HL-60 (cell line): ENCODE data around the gene SNAI1.

Source experiments
- DNase-seq, 2 experiments: peaks; one replicate each; pipeline ENCODE4 v3.0.0-alpha.2; 2010 to 2020; ENCODE audit warnings: low read depth in 1 of 2, low spot score in 1 of 2
- H3K27ac ChIP-seq: fragments of 250-450 bp; sonication (Bioruptor Pico); replicated peaks from 2 replicates; pipeline ENCODE4 v1.5.1; 2020; ENCODE audit warnings: mild to moderate bottlenecking, moderate library complexity
- H3K27me3 ChIP-seq: fragments of 250-450 bp; sonication (Bioruptor Pico); 2 replicates; pipeline ENCODE4 v1.5.1; 2021; ENCODE audit warnings: mild to moderate bottlenecking, moderate library complexity; ENCODE audit not compliant: insufficient read depth, poor library complexity, severe bottlenecking
- H3K4me3 ChIP-seq: replicated peaks from 2 replicates; pipeline ENCODE4 v1.5.1; 2011; ENCODE audit warnings: mild to moderate bottlenecking, control low read depth, low read length; ENCODE audit not compliant: insufficient read depth
- GABPA ChIP-seq: IDR thresholded peaks from 2 replicates; pipeline ENCODE4 v1.6.1; 2012; ENCODE audit warnings: low read depth
- POLR2AphosphoS5 ChIP-seq: IDR thresholded peaks from 2 replicates; pipeline ENCODE4 v1.6.1; 2012; ENCODE audit warnings: low read depth
- SPI1 ChIP-seq: IDR thresholded peaks from 2 replicates; pipeline ENCODE4 v1.6.1; 2012; ENCODE audit warnings: low read depth, mild to moderate bottlenecking, borderline replicate concordance
- TF ChIP-seq, protein P1 (sequence below): IDR thresholded peaks from 2 replicates; pipeline ENCODE4 v1.6.1; 2012; ENCODE audit warnings: low read depth; ENCODE audit not compliant: insufficient replicate concordance
- TF ChIP-seq, protein P2 (sequence below): IDR thresholded peaks from one replicate; pipeline ENCODE4 v1.5.1; 2011; ENCODE audit warnings: low read length, control low read depth, inconsistent platforms; ENCODE audit not compliant: insufficient read depth

The SNAI1 gene

DNA sequence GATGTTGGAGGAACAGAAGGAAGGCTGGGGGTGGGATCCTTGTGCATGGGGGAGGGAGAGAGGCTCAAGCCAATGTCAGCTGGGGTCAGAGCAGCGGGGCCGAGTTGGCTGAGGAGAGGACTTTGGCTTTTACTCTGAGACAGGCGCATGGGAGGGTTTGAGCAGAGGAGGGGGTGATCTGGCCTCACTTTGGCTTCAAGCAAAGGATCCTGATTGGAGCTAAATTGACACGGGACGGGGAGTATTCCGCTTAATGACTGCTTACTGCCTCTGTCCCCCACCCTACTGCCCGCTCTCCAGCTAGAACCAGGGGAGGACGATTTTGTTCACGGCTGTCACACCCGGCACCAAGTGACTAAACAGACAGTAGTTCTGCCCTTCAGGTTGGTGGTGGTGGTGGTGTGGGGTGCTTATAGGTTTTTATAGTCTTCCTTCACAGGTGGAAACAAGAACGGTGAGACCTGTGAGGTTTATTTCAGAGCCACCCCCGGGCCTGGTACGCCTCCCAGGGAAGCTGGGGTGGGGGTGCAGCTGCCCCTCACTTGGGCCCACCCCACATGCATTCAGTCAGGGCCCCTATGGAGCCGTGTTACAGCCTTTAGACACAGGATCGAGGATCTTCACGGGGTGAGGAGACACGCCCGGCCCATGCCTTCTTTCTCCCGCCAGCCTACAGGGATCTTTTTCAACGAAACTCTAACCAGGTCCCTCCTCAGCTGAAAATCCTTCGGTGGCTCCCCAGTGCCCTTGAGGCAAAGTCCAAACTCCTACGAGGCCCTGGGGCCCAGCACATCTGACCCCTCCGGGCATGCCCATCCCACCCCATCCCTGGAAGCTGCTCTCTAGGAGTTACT, 1.3 kb upstream of the SNAI1 start:
- TF ChIP-seq, protein P1, sequence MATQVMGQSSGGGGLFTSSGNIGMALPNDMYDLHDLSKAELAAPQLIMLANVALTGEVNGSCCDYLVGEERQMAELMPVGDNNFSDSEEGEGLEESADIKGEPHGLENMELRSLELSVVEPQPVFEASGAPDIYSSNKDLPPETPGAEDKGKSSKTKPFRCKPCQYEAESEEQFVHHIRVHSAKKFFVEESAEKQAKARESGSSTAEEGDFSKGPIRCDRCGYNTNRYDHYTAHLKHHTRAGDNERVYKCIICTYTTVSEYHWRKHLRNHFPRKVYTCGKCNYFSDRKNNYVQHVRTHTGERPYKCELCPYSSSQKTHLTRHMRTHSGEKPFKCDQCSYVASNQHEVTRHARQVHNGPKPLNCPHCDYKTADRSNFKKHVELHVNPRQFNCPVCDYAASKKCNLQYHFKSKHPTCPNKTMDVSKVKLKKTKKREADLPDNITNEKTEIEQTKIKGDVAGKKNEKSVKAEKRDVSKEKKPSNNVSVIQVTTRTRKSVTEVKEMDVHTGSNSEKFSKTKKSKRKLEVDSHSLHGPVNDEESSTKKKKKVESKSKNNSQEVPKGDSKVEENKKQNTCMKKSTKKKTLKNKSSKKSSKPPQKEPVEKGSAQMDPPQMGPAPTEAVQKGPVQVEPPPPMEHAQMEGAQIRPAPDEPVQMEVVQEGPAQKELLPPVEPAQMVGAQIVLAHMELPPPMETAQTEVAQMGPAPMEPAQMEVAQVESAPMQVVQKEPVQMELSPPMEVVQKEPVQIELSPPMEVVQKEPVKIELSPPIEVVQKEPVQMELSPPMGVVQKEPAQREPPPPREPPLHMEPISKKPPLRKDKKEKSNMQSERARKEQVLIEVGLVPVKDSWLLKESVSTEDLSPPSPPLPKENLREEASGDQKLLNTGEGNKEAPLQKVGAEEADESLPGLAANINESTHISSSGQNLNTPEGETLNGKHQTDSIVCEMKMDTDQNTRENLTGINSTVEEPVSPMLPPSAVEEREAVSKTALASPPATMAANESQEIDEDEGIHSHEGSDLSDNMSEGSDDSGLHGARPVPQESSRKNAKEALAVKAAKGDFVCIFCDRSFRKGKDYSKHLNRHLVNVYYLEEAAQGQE, result no peak
- TF ChIP-seq SPI1 (no peak), GABPA (no peak), POLR2AphosphoS5 (no peak)
- TF ChIP-seq, protein P2, sequence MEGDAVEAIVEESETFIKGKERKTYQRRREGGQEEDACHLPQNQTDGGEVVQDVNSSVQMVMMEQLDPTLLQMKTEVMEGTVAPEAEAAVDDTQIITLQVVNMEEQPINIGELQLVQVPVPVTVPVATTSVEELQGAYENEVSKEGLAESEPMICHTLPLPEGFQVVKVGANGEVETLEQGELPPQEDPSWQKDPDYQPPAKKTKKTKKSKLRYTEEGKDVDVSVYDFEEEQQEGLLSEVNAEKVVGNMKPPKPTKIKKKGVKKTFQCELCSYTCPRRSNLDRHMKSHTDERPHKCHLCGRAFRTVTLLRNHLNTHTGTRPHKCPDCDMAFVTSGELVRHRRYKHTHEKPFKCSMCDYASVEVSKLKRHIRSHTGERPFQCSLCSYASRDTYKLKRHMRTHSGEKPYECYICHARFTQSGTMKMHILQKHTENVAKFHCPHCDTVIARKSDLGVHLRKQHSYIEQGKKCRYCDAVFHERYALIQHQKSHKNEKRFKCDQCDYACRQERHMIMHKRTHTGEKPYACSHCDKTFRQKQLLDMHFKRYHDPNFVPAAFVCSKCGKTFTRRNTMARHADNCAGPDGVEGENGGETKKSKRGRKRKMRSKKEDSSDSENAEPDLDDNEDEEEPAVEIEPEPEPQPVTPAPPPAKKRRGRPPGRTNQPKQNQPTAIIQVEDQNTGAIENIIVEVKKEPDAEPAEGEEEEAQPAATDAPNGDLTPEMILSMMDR, result no peak
- no peak for DNase-seq
- no peak overlapping the region for H3K4me3 ChIP-seq
- H3K27me3 ChIP-seq, result no peaks in the 10 kb centered on the region
- no peak overlapping the region for H3K27ac ChIP-seq

DNA sequence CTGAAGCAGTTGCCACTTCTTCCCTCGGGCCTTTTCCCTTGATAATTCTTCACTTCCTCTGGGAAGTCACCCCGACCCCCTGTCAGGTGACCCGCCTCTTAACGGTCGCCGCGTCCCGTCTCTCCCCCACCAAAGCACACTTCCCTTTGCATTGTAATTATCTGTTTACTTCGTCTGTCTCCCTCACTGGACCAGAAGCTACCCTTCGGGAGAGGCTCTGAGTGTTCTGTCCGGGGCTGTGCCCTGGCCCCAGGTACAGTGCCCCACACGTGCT, 771 bp upstream of the SNAI1 start:
- DNase-seq, result peak in 1 of 2 experiments; percentile 65
- TF ChIP-seq POLR2AphosphoS5 (no peak), SPI1 (no peak)
- TF ChIP-seq, protein P2, result no peak
- TF ChIP-seq, protein P1, result no peak
- H3K4me3 ChIP-seq, result no peak overlapping the region
- H3K27me3 ChIP-seq, result no peaks in the 10 kb centered on the region
- H3K27ac ChIP-seq, result 0 out of 2 replicates have a peak overlapping the region, but pooled peaks have one; percentile 12

DNA sequence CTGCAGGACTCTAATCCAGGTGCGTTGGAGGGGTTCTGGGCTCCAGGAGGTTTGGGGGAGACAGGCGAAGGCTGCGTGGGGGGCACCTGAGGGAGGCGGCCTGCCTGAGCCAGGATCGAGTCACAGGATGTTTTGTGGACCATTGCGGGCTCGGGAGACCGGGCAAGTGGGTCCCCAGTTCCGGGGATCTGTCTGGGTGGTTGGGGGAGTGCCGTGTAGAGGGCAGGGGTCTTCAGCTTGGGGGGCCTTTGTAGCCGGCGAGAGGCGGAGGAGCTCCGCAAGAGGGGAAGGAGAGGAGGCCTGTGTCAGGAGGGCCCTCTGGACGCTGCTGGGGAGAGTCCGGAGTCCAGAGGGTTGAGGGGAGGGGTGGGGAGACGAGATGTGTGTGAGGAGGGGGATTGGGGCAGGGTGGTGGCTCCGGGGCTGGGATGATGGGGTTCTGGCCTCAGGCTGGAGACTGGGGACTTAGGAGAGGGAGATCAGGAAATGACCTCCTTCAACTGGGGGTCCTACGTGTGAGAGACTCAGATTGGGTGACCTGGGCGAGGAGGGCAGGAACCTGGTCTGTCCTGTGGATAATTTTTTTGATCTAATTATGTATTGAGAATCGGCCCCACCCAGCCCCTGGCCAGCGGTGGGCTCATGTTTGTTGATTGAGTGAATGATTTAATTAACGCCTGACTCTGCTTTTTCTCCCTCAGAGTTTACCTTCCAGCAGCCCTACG, 505 bp downstream of the SNAI1 start:
- H3K27ac ChIP-seq, result peak overlapping the region; percentile 31; the same call in 1 of the 2 replicates
- peak overlapping the region; percentile 40 for H3K4me3 ChIP-seq
- TF ChIP-seq POLR2AphosphoS5 (no peak), GABPA (no peak), SPI1 (no peak)
- TF ChIP-seq, protein P1, result no peak
- TF ChIP-seq, protein P2, result no peak
- DNase-seq, result no peak
- H3K27me3 ChIP-seq, result no peaks in the 10 kb centered on the region
